Mucosa of descending colon (tissue), 3 donors: ENCODE results near the gene IFT81. TPM values are rescaled to one million over a fixed set of nuclear protein-coding genes. Genes with fewer than 3 reads are reported as not detected.

Experiments
- ATAC-seq: fragments of 200-7000 bp; cut with Tn5 transposase; one replicate; pipeline ENCODE4 v1.9.1; 2020; ENCODE audit warnings: mild to moderate bottlenecking, moderate library complexity
- DNase-seq, 3 donors: peaks; one replicate each; pipeline ENCODE4 v3.0.0-alpha.2; 2020
- H3K36me3 ChIP-seq: fragments of 200-600 bp; one replicate; pipeline ENCODE4 v1.8.0; 2021; ENCODE audit warnings: low read depth, mild to moderate bottlenecking
- H3K4me1 ChIP-seq: fragments of 200-600 bp; one replicate; pipeline ENCODE4 v1.8.0; 2021; ENCODE audit warnings: low read depth, mild to moderate bottlenecking
- H3K4me3 ChIP-seq: fragments of 200-600 bp; one replicate; pipeline ENCODE4 v1.8.0; 2021; ENCODE audit warnings: mild to moderate bottlenecking
- H3K9me3 ChIP-seq: fragments of 200-600 bp; one replicate; pipeline ENCODE4 v1.8.0; 2021; ENCODE audit warnings: mild to moderate bottlenecking
- intact Hi-C, 2 donors: fragments of 100-400 bp; cut with DNase I in 1 of 2; cut with micrococcal nuclease in 1 of 2; formaldehyde crosslinking; loops; one replicate each; pipeline versions ENCODE4 v1.11.0 to v1.11.1; 2022; cut with DNase I, micrococcal nuclease
- total RNA-seq, 3 donors: library from RNA; stranded (reverse); fragmentation: NEBNext Ultra II Directional in 2 of 3; extraction: Animal tissue kit (Norgen Biotek cat#: 25700) in 2 of 3; gene quantifications; one replicate each; pipeline versions ENCODE4 v1.2.1 to v1.2.4, GENCODE V29; 2021 to 2023
- TF ChIP-seq, protein P1 (sequence below): fragments of 200-600 bp; IDR thresholded peaks from one replicate; pipeline ENCODE4 v1.8.0; 2022; ENCODE audit warnings: antibody characterized with exemption, mild to moderate bottlenecking
- donor health status: DM: no; HTN: no; CAD: no; lungs with moderate emphysema.
- donor health status: DM: no; HTN: no; CAD: no.
- donor health status: DM: no; HTN: yes; CAD: no.

IFT81 gene
- total RNA-seq, 3 donors from 2014 or later: 3.8 to 12.7 (median 6.3) TPM

DNA sequence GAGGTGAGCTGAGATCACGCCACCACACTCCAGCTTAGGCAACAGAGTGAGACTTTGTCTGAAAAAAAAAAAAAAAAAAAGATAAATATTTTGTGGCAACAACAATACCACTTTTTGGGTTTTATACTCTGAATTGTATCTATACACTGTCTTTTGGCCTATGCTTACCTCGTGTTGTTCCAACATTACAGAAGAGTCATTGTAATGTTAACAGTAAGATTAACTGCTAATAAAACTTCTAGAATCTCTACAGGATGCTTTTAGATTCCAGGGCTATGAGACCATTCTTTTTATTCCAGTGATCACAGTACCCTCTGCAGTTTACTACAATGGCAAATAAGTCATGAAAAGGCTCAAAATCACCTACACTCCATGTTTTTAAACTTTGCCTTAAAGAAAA is 11.6 kb downstream of the IFT81 start:
- Histone ChIP-seq H3K9me3 (no peaks in the 10 kb centered on the region), H3K4me3 (no peak overlapping the region), H3K4me1 (no peaks in the 10 kb centered on the region), H3K36me3 (no peaks in the 10 kb centered on the region)
- intact Hi-C loops: no loop called here
- DNase-seq: no peak
- no peak for ATAC-seq
- TF ChIP-seq, protein P1, sequence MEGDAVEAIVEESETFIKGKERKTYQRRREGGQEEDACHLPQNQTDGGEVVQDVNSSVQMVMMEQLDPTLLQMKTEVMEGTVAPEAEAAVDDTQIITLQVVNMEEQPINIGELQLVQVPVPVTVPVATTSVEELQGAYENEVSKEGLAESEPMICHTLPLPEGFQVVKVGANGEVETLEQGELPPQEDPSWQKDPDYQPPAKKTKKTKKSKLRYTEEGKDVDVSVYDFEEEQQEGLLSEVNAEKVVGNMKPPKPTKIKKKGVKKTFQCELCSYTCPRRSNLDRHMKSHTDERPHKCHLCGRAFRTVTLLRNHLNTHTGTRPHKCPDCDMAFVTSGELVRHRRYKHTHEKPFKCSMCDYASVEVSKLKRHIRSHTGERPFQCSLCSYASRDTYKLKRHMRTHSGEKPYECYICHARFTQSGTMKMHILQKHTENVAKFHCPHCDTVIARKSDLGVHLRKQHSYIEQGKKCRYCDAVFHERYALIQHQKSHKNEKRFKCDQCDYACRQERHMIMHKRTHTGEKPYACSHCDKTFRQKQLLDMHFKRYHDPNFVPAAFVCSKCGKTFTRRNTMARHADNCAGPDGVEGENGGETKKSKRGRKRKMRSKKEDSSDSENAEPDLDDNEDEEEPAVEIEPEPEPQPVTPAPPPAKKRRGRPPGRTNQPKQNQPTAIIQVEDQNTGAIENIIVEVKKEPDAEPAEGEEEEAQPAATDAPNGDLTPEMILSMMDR: no peak

DNA sequence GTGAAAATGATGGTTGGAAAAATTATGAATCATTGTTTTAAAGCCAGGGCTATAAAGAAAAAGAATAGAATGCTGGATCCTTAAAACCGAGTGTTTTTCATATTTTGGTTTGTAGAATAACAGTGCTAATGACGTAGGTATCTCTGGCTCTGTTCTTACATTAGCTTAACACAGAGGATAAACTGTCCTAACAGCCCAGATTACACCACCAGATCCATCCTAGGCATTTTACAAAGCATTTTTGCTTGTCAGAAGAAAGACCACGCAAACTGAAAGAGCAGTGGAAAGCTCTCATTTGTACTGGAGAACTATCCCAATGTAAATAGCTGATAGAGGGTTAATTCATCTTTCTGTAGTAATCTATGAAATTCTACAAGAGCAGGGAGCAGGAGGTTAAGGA is 13.6 kb downstream of the IFT81 start:
- Histone ChIP-seq H3K4me1 (no peaks in the 10 kb centered on the region), H3K4me3 (no peak overlapping the region), H3K36me3 (no peaks in the 10 kb centered on the region), H3K9me3 (no peaks in the 10 kb centered on the region)
- no peak for ATAC-seq
- no peak for DNase-seq
- TF ChIP-seq, protein P1: no peak
- intact Hi-C loops: no loop called here

DNA sequence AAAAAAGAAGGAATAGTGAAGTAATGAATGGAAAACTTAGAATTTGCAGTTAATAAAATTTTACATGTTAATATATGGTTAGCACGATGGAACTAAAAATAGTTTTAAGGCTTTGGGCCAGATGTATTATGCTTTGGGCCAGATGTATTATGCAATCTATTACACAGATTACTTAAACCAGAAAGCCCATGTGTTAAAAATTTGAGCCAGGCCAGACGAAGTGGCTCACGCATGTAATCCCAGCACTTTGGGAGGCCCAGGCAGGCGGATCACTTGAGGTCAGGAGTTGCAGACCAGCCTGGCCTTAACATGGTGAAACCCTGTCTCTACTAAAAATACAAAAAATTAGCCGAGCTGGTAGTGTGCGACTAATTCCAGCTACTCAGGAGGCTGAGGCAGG is 17.2 kb downstream of the IFT81 start:
- Histone ChIP-seq H3K4me3 (no peak overlapping the region), H3K9me3 (no peaks in the 10 kb centered on the region), H3K4me1 (no peaks in the 10 kb centered on the region), H3K36me3 (no peaks in the 10 kb centered on the region)
- TF ChIP-seq, protein P1: no peak
- intact Hi-C loops: no loop called here
- DNase-seq: peak in 1 of 3 donors; percentile 37
- ATAC-seq: no peak

DNA sequence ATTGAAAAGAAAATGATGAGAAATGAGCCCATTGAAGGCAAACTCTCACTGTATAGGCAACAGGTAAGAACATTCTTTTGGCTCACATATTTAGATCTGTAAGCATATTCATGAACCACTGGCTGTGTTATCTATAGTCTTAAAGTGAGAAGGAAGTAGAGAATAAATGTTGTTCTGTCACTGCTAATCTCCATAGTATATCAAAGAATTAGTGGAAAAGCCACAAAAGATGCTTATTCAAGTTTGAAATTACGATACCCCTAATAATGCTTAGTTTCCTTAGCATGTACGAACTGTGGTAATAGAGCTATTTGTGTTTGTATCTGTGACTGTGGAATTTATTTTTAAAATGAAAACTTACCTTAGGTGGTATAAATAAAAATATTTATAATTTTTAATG is 22.8 kb downstream of the IFT81 start:
- DNase-seq: no peak
- no peaks in the 10 kb centered on the region for H3K36me3 ChIP-seq
- no peaks in the 10 kb centered on the region for H3K9me3 ChIP-seq
- TF ChIP-seq, protein P1: no peak
- no peak overlapping the region for H3K4me3 ChIP-seq
- no peak for ATAC-seq
- H3K4me1 ChIP-seq: no peaks in the 10 kb centered on the region
- intact Hi-C loops: no loop called here

DNA sequence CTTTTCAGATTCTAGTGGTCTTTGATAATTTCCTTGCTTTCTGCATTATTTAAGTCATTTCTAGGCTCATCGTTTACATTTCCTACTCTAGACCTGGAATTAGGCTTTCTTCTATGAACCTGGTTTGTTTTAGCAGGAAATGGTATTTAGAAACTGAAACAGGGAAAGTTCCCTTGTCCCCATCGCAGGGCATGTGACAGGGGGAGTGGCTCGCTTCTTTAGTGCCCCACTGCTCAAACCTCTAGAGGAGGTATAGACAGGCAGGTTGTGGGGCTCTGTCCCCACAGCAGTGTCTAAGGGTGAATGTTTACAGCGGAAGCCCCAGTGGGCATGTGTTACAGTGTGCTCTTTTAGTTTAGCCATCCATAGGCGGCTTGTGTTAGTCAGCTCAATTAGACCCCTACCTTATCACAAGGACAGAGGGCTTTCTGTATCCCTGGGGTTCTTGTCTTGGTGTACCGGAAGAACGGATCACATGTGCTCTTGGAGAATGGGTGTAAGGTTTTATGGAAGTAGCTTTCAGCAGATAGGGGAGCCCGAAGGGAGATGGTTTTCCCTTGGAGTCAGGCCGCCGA is 25.0 kb downstream of the IFT81 start:
- ATAC-seq (no peak), DNase-seq (peak in 1 of 3 donors; percentile 13)
- no peaks in the 10 kb centered on the region for H3K36me3 ChIP-seq

More for the DNA sequence above, 25.0 kb downstream of the IFT81 start:
- intact Hi-C loops: no loop called here
- H3K9me3 ChIP-seq: no peaks in the 10 kb centered on the region
- H3K4me3 ChIP-seq: no peak overlapping the region
- TF ChIP-seq, protein P1: no peak
- no peaks in the 10 kb centered on the region for H3K4me1 ChIP-seq
